ENCODE results near the gene NKX2-2.
A peak's percentile ranks its signal among the peaks of the same experiment; 100 is the strongest.

The NKX2-2 gene

GRCh38 chr20:21513881-21514540 lies at the start of gene NKX2-2:
Gene NKX2-2 (minus strand): TSS chr20:21514064. CDS start chr20:21513669, 395 bp downstream.
- DNase-seq, result peak; percentile 55

GRCh38 chr20:21562656-21563055 lies 48.8 kb upstream of the NKX2-2 start:
- peak; percentile 64 for DNase-seq

GRCh38 chr20:21559305-21559704 lies 45.4 kb upstream of the NKX2-2 start:
- no peak for DNase-seq

- no peak for DNase-seq
Measured at GRCh38 chr20:21557241-21558020, 43.6 kb upstream of the NKX2-2 start.

- no peak for DNase-seq
Measured at GRCh38 chr20:21556398-21556797, 42.5 kb upstream of the NKX2-2 start.

GRCh38 chr20:21555470-21556120 lies 41.7 kb upstream of the NKX2-2 start:
- DNase-seq, result no peak

- no peak for DNase-seq
Measured at GRCh38 chr20:21554985-21555384, 41.1 kb upstream of the NKX2-2 start.

GRCh38 chr20:21554376-21554890 lies 40.6 kb upstream of the NKX2-2 start:
- DNase-seq, result no peak

- DNase-seq, result no peak
Measured at GRCh38 chr20:21550587-21550986, 36.7 kb upstream of the NKX2-2 start.

- DNase-seq, result no peak
Measured at GRCh38 chr20:21548390-21549035, 34.6 kb upstream of the NKX2-2 start.

- DNase-seq, result no peak
Measured at GRCh38 chr20:21546355-21546754, 32.5 kb upstream of the NKX2-2 start.

GRCh38 chr20:21539512-21539911 lies 25.6 kb upstream of the NKX2-2 start:
- DNase-seq, result no peak

- peak; percentile 97 for DNase-seq
Measured at GRCh38 chr20:21534886-21535285, 21.0 kb upstream of the NKX2-2 start.

GRCh38 chr20:21534453-21534852 lies 20.6 kb upstream of the NKX2-2 start:
- DNase-seq, result peak; percentile 97

- peak; percentile 82 for DNase-seq
Measured at GRCh38 chr20:21529863-21530262, 16.0 kb upstream of the NKX2-2 start.

GRCh38 chr20:21528870-21529269 lies 15.0 kb upstream of the NKX2-2 start:
- DNase-seq, result no peak

GRCh38 chr20:21527908-21528307 lies 14.0 kb upstream of the NKX2-2 start:
- DNase-seq, result no peak

GRCh38 chr20:21526776-21527175 lies 12.9 kb upstream of the NKX2-2 start:
- peak; percentile 11 for DNase-seq

GRCh38 chr20:21523895-21524294 lies 10.0 kb upstream of the NKX2-2 start:
- peak; percentile 8 for DNase-seq

GRCh38 chr20:21523281-21523868 lies 9.5 kb upstream of the NKX2-2 start:
- DNase-seq, result peak; percentile 71

GRCh38 chr20:21522481-21523280 lies 8.8 kb upstream of the NKX2-2 start:
- peak; percentile 68 for DNase-seq
